Measurements from ENCODE around the gene GIT1.

GIT1 gene

DNA sequence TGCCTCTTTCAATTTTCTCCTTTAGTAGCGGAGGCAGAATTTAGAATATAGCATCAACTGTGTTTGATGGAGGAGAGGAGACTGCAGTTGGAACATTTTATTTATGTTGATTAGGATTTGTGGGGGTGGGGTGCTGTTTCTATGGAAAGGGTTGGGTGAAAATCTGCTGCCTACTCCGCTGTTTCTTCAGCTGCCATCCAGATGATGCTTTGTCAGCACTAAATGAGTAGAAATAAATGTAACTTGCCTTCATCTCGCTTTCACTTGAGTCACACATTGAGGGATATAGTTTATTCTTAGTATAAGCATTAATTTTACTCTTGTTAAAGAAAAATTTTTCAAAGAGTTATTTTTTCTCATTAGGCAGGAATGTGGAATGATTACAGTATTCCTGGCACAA, 64.8 kb downstream of the GIT1 start:
- no peak overlapping the region for H3K4me3 ChIP-seq (ENCODE audit: low read depth, low read length)

Measured in iPS-11a (cell line).